ENCODE data around the gene CEP72.

- no peak for TF ChIP-seq POLR2A (IDR thresholded peaks at IDR 0.05)
- TF ChIP-seq CTCF (IDR thresholded peaks at IDR 0.05): no peak
Measured at GRCh38 chr5:673831-674629, 61.9 kb downstream of the CEP72 start.
